Endothelial cell (in vitro differentiated cells): ENCODE measurements around the gene FARS2. TPM values are rescaled to one million over a fixed set of nuclear protein-coding genes. Genes with fewer than 3 reads are reported as not detected.

Experiments used
- DNase-seq: peaks from one replicate; pipeline ENCODE4 v3.0.0; 2021; ENCODE audit warnings: low spot score
- H3K27ac Mint-ChIP-seq: one replicate; pipeline ENCODE4 v1.8.0; 2021; ENCODE audit warnings: mixed read lengths, inconsistent platforms; ENCODE audit not compliant: unreplicated experiment
- H3K27me3 Mint-ChIP-seq: one replicate; pipeline ENCODE4 v1.8.0; 2021; ENCODE audit warnings: mild to moderate bottlenecking, moderate library complexity, mixed read lengths, inconsistent platforms; ENCODE audit not compliant: unreplicated experiment
- H3K36me3 Mint-ChIP-seq: one replicate; pipeline ENCODE4 v1.8.0; 2021; ENCODE audit warnings: mild to moderate bottlenecking, low read depth, mixed read lengths, inconsistent platforms; ENCODE audit not compliant: unreplicated experiment
- H3K4me1 Mint-ChIP-seq: one replicate; pipeline ENCODE4 v1.8.0; 2021; ENCODE audit warnings: mild to moderate bottlenecking, mixed read lengths, inconsistent platforms; ENCODE audit not compliant: unreplicated experiment
- H3K4me3 Mint-ChIP-seq: one replicate; pipeline ENCODE4 v1.8.0; 2021; ENCODE audit warnings: mild to moderate bottlenecking, mixed read lengths, inconsistent platforms; ENCODE audit not compliant: unreplicated experiment
- H3K9me3 Mint-ChIP-seq: one replicate; pipeline ENCODE4 v1.8.0; 2021; ENCODE audit warnings: mixed read lengths, inconsistent platforms; ENCODE audit not compliant: unreplicated experiment
- CTCF ChIP-seq: fragments of 200-600 bp; sonication (generic); IDR thresholded peaks from one replicate; pipeline ENCODE4 v1.5.0; 2021; ENCODE audit warnings: antibody characterized with exemption; ENCODE audit not compliant: unreplicated experiment
- total RNA-seq: library from RNA; stranded (reverse); fragmentation: NEBNext Ultra II Directional; extraction: Animal tissue kit (Norgen Biotek cat#: 25700); gene quantifications from one replicate; pipeline ENCODE4 v1.2.1, GENCODE V29; 2021; ENCODE audit not compliant: unreplicated experiment

FARS2 gene
- total RNA-seq, 1 donor from 2014 or later = 17.8 TPM

- no peaks in the 10 kb centered on the region for H3K36me3 Mint-ChIP-seq
- TF ChIP-seq CTCF = no peak
- no peak for DNase-seq
- no peak overlapping the region for H3K4me3 Mint-ChIP-seq
- H3K9me3 Mint-ChIP-seq = no peaks in the 10 kb centered on the region
- H3K4me1 Mint-ChIP-seq = peaks cover 19% of the 10 kb centered on the region
- H3K27me3 Mint-ChIP-seq = peaks cover 2% of the 10 kb centered on the region
- H3K27ac Mint-ChIP-seq = no peak overlapping the region
Measured at GRCh38 chr6:5257400-5257799, 3.9 kb upstream of the FARS2 start.

- H3K36me3 Mint-ChIP-seq = no peaks in the 10 kb centered on the region
- H3K9me3 Mint-ChIP-seq = no peaks in the 10 kb centered on the region
- H3K4me3 Mint-ChIP-seq = peak overlapping the region; percentile 98
- peaks cover 19% of the 10 kb centered on the region for H3K4me1 Mint-ChIP-seq
- peaks cover 2% of the 10 kb centered on the region for H3K27me3 Mint-ChIP-seq
- DNase-seq = no peak
- no peak for TF ChIP-seq CTCF
- peak overlapping the region; percentile 94 for H3K27ac Mint-ChIP-seq
Measured at GRCh38 chr6:5259428-5259827, 1.9 kb upstream of the FARS2 start.

GRCh38 chr6:5260111-5260620, 1.1 kb upstream of the FARS2 start:
- Mint-ChIP-seq H3K27me3 (peaks cover 2% of the 10 kb centered on the region), H3K36me3 (no peaks in the 10 kb centered on the region), H3K27ac (peak overlapping the region; percentile 94), H3K4me3 (peak overlapping the region; percentile 98), H3K9me3 (no peaks in the 10 kb centered on the region), H3K4me1 (peaks cover 19% of the 10 kb centered on the region)
- peak; percentile 58 for DNase-seq
- no peak for TF ChIP-seq CTCF

- H3K36me3 Mint-ChIP-seq = no peaks in the 10 kb centered on the region
- H3K27ac Mint-ChIP-seq = peak overlapping the region; percentile 99
- no peak for DNase-seq
- peaks cover 19% of the 10 kb centered on the region for H3K4me1 Mint-ChIP-seq
- H3K9me3 Mint-ChIP-seq = no peaks in the 10 kb centered on the region
- H3K27me3 Mint-ChIP-seq = peaks cover 2% of the 10 kb centered on the region
- no peak for TF ChIP-seq CTCF
- H3K4me3 Mint-ChIP-seq = peak overlapping the region; percentile 97
Measured at GRCh38 chr6:5261545-5262109, 314 bp downstream of the FARS2 start.

GRCh38 chr6:5266423-5266822, 5.1 kb downstream of the FARS2 start:
- Mint-ChIP-seq H3K4me1 (peaks cover 17% of the 10 kb centered on the region), H3K9me3 (no peaks in the 10 kb centered on the region), H3K27ac (no peak overlapping the region), H3K36me3 (peaks cover 4% of the 10 kb centered on the region), H3K4me3 (no peak overlapping the region), H3K27me3 (no peaks in the 10 kb centered on the region)
- no peak for DNase-seq
- no peak for TF ChIP-seq CTCF
